Measurements from ENCODE around the gene ACVR1. TPM values are rescaled to one million over a fixed set of nuclear protein-coding genes. Genes with fewer than 3 reads are reported as not detected.
"Not testable (repeated sequence)": the region's sequence is repeated elsewhere in the genome, so short reads cannot be mapped to it uniquely, and the experiment has no call there.

The ACVR1 gene
- total RNA-seq, 2 donors from 2014 or later = 25.0 to 35.0 TPM

GRCh38 chr2:157759855-157760254 lies 116.3 kb downstream of the ACVR1 start:
- TF ChIP-seq CTCF (IDR thresholded peaks at IDR 0.05) = no peak
- Histone ChIP-seq H3K4me3 (no peak overlapping the region), H3K36me3 (peaks cover 27% of the 10 kb centered on the region), H3K9me3 (peaks cover 7% of the 10 kb centered on the region), H3K27me3 (replicated peaks; ENCODE audit: insufficient read depth) (no peaks in the 10 kb centered on the region), H3K4me1 (ENCODE audit: control insufficient read depth in 1 of 2, low read depth in 2 of 2) (no peaks in the 10 kb centered on the region), H3K27ac (no peak overlapping the region)
- ATAC-seq (ENCODE audit: insufficient number of reproducible peaks, low FRiP score, low read depth) (no peak), DNase-seq (ENCODE audit: low spot score) (no peak)

GRCh38 chr2:157758586-157758985 lies 117.5 kb downstream of the ACVR1 start:
- H3K27me3 ChIP-seq (replicated peaks; ENCODE audit: insufficient read depth) = no peaks in the 10 kb centered on the region
- H3K36me3 ChIP-seq = peaks cover 23% of the 10 kb centered on the region
- no peak overlapping the region for H3K27ac ChIP-seq
- no peaks in the 10 kb centered on the region for H3K4me1 ChIP-seq (ENCODE audit: control insufficient read depth in 1 of 2, low read depth in 2 of 2)
- no peak for ATAC-seq (ENCODE audit: insufficient number of reproducible peaks, low FRiP score, low read depth)
- peaks cover 7% of the 10 kb centered on the region for H3K9me3 ChIP-seq
- H3K4me3 ChIP-seq = no peak overlapping the region
- no peak for DNase-seq (ENCODE audit: low spot score)
- TF ChIP-seq CTCF (IDR thresholded peaks at IDR 0.05) = no peak

GRCh38 chr2:157757500-157757899 lies 118.6 kb downstream of the ACVR1 start:
- TF ChIP-seq CTCF (IDR thresholded peaks at IDR 0.05) = no peak
- peaks cover 20% of the 10 kb centered on the region for H3K36me3 ChIP-seq
- DNase-seq (ENCODE audit: low spot score) (no peak), ATAC-seq (ENCODE audit: insufficient number of reproducible peaks, low FRiP score, low read depth) (no peak)
- H3K27ac ChIP-seq = no peak overlapping the region
- H3K9me3 ChIP-seq = peaks cover 7% of the 10 kb centered on the region
- H3K27me3 ChIP-seq (replicated peaks; ENCODE audit: insufficient read depth) = no peaks in the 10 kb centered on the region
- H3K4me1 ChIP-seq (ENCODE audit: control insufficient read depth in 1 of 2, low read depth in 2 of 2) = peaks cover 0 to 5% of the 10 kb centered on the region in 2 donors
- no peak overlapping the region for H3K4me3 ChIP-seq

GRCh38 chr2:157756447-157756846 lies 119.7 kb downstream of the ACVR1 start:
- peaks cover 0 to 16% of the 10 kb centered on the region in 2 donors for H3K4me1 ChIP-seq (ENCODE audit: control insufficient read depth in 1 of 2, low read depth in 2 of 2)
- not testable (repeated sequence) for H3K9me3 ChIP-seq; DNase-seq (ENCODE audit: low spot score); ATAC-seq (ENCODE audit: insufficient number of reproducible peaks, low FRiP score, low read depth); H3K4me3 ChIP-seq; H3K27ac ChIP-seq; H3K27me3 ChIP-seq (replicated peaks; ENCODE audit: insufficient read depth)
- peaks cover 14% of the 10 kb centered on the region for H3K36me3 ChIP-seq

- Histone ChIP-seq H3K36me3 (peaks cover 18% of the 10 kb centered on the region), H3K4me1 (ENCODE audit: control insufficient read depth in 1 of 2, low read depth in 2 of 2) (peaks cover 0 to 19% of the 10 kb centered on the region in 2 donors), H3K27me3 (replicated peaks; ENCODE audit: insufficient read depth) (no peaks in the 10 kb centered on the region), H3K27ac (no peak overlapping the region), H3K9me3 (peaks cover 7% of the 10 kb centered on the region), H3K4me3 (no peak overlapping the region)
- no peak for TF ChIP-seq CTCF (IDR thresholded peaks at IDR 0.05)
- ATAC-seq (ENCODE audit: insufficient number of reproducible peaks, low FRiP score, low read depth) = no peak
- no peak for DNase-seq (ENCODE audit: low spot score)
Observed at GRCh38 chr2:157751462-157752058, 124.6 kb downstream of the ACVR1 start.

- TF ChIP-seq CTCF (IDR thresholded peaks at IDR 0.05) = no peak
- Histone ChIP-seq H3K36me3 (peaks cover 6% of the 10 kb centered on the region), H3K4me1 (ENCODE audit: control insufficient read depth in 1 of 2, low read depth in 2 of 2) (peaks cover 0 to 19% of the 10 kb centered on the region in 2 donors), H3K27me3 (replicated peaks; ENCODE audit: insufficient read depth) (no peaks in the 10 kb centered on the region), H3K27ac (no peak overlapping the region), H3K9me3 (no peaks in the 10 kb centered on the region), H3K4me3 (no peak overlapping the region)
- DNase-seq (ENCODE audit: low spot score) = no peak
- ATAC-seq (ENCODE audit: insufficient number of reproducible peaks, low FRiP score, low read depth) = no peak
Observed at GRCh38 chr2:157749684-157750083, 126.4 kb downstream of the ACVR1 start.

Measured in thoracic aorta (tissue), 2 donors.